Activated CD4-positive, alpha-beta T cell treated with anti-CD3 and anti-CD28 coated beads for 36 hours (primary cell): ENCODE results near the gene ZCCHC14. TPM values are rescaled to one million over a fixed set of nuclear protein-coding genes. Genes with fewer than 3 reads are reported as not detected.
"Not testable (repeated sequence)": the region's sequence is repeated elsewhere in the genome, so short reads cannot be mapped to it uniquely, and the experiment has no call there.

Experiments
- ATAC-seq: fragments of 200-7000 bp; cut with Tn5 transposase; one replicate; pipeline ENCODE4 v1.10.0; 2021; ENCODE audit warnings: mild to moderate bottlenecking, moderate library complexity
- CTCF ChIA-PET: fragments of 350-600 bp; sonication (Branson Sonifier 250); formaldehyde crosslinking; loops from one replicate; lab custom pipeline; 2021; ENCODE audit warnings: antibody characterized with exemption; lab: Charles Lee
- POLR2A ChIA-PET: fragments of 350-600 bp; sonication (Branson Sonifier 250); formaldehyde crosslinking; loops from one replicate; lab custom pipeline; 2021; ENCODE audit warnings: antibody characterized with exemption, inconsistent platforms; lab: Charles Lee
- DNase-seq: peaks from one replicate; pipeline ENCODE4 v3.0.0-alpha.2; 2020
- H3K27ac Mint-ChIP-seq: one replicate; pipeline ENCODE4 v1.8.0; 2021; ENCODE audit warnings: mixed read lengths
- H3K27me3 Mint-ChIP-seq: one replicate; pipeline ENCODE4 v1.8.0; 2021; ENCODE audit warnings: mixed read lengths
- H3K36me3 Mint-ChIP-seq: one replicate; pipeline ENCODE4 v1.8.0; 2021; ENCODE audit warnings: low read depth, mixed read lengths
- H3K4me1 Mint-ChIP-seq: one replicate; pipeline ENCODE4 v1.8.0; 2021; ENCODE audit warnings: mixed read lengths
- H3K4me3 Mint-ChIP-seq: one replicate; pipeline ENCODE4 v1.8.0; 2021; ENCODE audit warnings: mild to moderate bottlenecking, moderate library complexity, mixed read lengths
- H3K9me3 Mint-ChIP-seq: one replicate; pipeline ENCODE4 v1.8.0; 2021; ENCODE audit warnings: low read depth, mixed read lengths
- intact Hi-C, 2 experiments: fragments of 100-400 bp; cut with DNase I in 1 of 2; cut with micrococcal nuclease in 1 of 2; formaldehyde crosslinking; loops; one replicate each; pipeline versions ENCODE4 v1.14.2 to v1.15.1; 2022 to 2024; cut with DNase I, micrococcal nuclease
- total RNA-seq, 2 experiments: library from RNA; stranded (reverse); gene quantifications; one replicate each; pipeline ENCODE4 v1.2.3, GENCODE V29; 2021

ZCCHC14 gene
- total RNA-seq, 2 experiments from 2014 or later: 10.1 to 12.9 TPM

DNA sequence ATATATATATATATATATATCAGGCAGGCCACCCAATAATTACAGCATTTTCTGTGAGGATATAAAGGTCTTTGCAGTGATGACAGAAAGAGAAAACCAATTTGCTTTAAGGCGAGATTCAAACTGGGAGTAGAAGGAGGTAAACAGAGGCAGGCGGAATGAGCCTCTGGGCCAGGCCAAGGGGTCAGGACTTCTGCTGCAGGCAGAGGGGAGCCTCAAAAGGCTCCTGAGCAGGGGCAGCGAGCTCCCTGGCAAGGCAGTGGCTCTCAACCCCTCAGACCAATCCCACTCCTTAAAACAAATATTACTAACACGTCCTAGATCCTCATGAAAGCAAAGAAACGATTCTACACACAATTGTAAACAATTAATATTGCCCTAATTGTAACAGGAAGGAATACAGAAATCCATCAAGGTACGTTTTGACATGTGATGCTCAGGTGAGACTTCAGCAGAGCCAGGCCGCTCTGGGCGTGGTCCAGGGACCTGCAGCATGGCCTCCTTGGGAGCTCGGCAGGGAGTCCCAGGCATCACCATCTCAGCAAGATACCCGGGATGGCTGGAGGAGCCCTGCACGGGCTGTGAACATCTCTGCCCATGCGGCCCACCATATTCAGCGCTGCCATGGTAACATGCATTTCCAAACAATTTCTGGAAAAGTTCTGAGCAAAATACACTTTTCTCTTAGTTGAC, 127.7 kb downstream of the ZCCHC14 start:
- H3K27me3 Mint-ChIP-seq: no peaks in the 10 kb centered on the region
- DNase-seq: no peak
- intact Hi-C loops: no loop called here
- ChIA-PET POLR2A (no interaction called here), CTCF (no interaction called here)
- peaks cover 13% of the 10 kb centered on the region for H3K36me3 Mint-ChIP-seq
- H3K9me3 Mint-ChIP-seq: no peaks in the 10 kb centered on the region
- ATAC-seq: no peak
- H3K27ac Mint-ChIP-seq: peak overlapping the region; percentile 47
- H3K4me3 Mint-ChIP-seq: no peak overlapping the region
- peaks cover 39% of the 10 kb centered on the region for H3K4me1 Mint-ChIP-seq

DNA sequence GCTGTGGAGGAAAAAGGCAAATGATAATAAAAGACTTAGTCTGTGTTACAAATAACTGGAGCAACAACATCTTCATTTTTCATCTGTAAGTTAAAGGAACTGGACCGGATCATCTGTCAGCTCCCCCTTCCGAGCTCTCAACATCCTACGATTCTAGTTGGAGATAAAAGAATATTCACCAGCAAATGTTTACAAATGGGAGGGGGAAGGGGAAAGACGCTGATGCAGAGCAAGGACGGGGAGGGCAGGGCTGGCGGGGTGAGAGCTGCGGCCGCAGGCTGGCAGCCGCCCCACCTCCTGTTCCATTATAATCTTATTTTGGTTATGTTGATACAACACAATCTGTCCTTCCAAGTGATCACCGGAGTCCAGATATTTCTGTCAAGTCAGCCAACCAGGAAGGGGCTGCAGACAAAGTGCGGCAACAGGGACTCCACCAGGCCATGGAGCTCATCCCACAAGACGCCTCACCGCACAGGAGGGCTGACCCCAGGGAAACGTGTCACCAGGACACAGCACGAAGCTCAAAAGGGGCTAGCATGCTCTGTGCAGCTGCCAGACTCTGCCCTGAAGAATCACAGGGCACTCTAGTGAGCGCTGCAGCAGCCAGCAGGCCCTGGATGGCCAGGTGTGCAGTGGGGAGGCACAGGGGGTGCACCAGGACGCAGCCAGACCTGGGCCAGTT, 128.9 kb downstream of the ZCCHC14 start:
- H3K27ac Mint-ChIP-seq: no peak overlapping the region
- no peaks in the 10 kb centered on the region for H3K9me3 Mint-ChIP-seq
- DNase-seq: no peak
- POLR2A ChIA-PET: interaction anchor here (0.6 kb wide), 2 partner anchors 70 to 312 kb away, joined by 3 to 4 read pairs; no protein-coding TSS in a partner anchor
- CTCF ChIA-PET: no interaction called here
- no peak for ATAC-seq
- H3K27me3 Mint-ChIP-seq: no peaks in the 10 kb centered on the region
- intact Hi-C loops: no loop called here
- H3K4me1 Mint-ChIP-seq: peaks cover 35% of the 10 kb centered on the region
- H3K36me3 Mint-ChIP-seq: peaks cover 21% of the 10 kb centered on the region
- no peak overlapping the region for H3K4me3 Mint-ChIP-seq

DNA sequence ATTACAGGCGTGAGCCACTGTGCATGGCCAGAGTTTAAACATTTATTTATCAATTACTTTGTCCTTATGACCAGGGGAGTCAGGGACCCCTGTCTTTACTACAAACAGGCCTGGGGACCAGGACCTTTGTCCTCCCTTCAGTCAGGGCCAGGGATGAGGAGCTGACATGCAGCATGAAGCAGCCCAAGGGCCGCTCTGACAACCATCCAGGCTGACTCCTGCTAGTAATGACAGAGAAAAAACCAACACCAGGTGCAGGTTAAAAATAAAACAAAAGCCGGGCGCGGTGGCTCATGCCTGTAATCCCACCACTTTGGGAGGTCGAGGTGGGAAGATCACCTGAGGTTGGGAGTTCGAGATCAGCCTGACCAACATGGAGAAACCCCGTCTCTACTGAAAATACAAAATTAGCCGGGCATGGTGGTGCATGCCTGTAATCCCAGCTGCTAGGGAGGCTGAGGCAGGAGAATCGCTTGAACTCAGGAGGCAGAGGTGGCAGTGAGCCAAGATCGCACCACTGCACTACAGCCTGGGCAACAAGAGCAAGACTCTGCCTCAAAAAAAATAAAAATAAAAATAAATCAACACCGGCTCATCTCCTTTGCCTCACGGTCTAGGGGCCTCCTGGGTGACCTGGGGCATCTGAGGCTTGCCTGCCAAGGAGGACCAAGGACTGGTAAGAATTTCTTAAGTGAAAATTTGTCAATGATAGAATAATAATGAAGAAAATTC, 129.8 kb downstream of the ZCCHC14 start:
- DNase-seq, H3K27me3 Mint-ChIP-seq, CTCF ChIA-PET, H3K4me3 Mint-ChIP-seq, ATAC-seq, intact Hi-C loops, H3K27ac Mint-ChIP-seq, H3K9me3 Mint-ChIP-seq, POLR2A ChIA-PET: not testable (repeated sequence)
- Mint-ChIP-seq H3K36me3 (peaks cover 30% of the 10 kb centered on the region), H3K4me1 (peaks cover 26% of the 10 kb centered on the region)

DNA sequence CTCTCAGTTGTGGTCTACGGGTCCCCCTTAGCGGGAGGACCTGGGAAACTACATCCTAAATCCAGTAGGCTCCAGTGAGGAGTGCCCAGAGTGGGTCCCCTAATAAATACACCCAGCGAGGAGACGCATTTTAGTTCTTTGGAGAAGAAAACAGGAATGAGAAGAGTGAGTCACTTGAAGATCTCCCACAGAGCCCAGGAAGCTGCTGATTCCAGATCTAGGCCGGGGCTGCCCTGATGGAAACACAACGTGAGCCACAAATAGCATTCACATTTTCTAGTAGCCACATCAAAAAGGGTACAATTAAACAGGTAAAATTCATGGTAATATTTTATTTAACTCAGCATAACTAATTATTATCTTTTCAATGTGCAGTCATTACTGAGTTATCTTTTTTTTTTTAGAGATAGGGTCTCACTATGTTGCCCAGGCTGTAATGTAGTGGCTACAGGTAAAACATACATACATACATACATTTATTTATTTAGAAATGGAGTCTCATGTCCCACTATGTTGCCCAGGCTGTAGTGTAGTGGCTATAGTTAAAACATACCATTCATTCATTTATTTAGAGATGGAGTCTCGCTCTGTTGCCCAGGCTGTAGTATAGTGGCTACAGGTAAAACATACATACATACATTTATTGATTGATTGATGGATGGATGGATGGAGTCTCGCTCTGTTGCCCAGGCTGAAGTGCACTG, 130.8 kb downstream of the ZCCHC14 start:
- H3K4me3 Mint-ChIP-seq: no peak overlapping the region
- no peaks in the 10 kb centered on the region for H3K9me3 Mint-ChIP-seq
- intact Hi-C loops: no loop called here
- no peaks in the 10 kb centered on the region for H3K27me3 Mint-ChIP-seq
- H3K36me3 Mint-ChIP-seq: peaks cover 31% of the 10 kb centered on the region
- DNase-seq (no peak), ATAC-seq (no peak)
- ChIA-PET CTCF (interaction anchor here (0.7 kb wide), 1 partner anchor 11 kb away, joined by 4 read pairs; no protein-coding TSS in a partner anchor), POLR2A (no interaction called here)
- H3K27ac Mint-ChIP-seq: no peak overlapping the region
- peaks cover 20% of the 10 kb centered on the region for H3K4me1 Mint-ChIP-seq

DNA sequence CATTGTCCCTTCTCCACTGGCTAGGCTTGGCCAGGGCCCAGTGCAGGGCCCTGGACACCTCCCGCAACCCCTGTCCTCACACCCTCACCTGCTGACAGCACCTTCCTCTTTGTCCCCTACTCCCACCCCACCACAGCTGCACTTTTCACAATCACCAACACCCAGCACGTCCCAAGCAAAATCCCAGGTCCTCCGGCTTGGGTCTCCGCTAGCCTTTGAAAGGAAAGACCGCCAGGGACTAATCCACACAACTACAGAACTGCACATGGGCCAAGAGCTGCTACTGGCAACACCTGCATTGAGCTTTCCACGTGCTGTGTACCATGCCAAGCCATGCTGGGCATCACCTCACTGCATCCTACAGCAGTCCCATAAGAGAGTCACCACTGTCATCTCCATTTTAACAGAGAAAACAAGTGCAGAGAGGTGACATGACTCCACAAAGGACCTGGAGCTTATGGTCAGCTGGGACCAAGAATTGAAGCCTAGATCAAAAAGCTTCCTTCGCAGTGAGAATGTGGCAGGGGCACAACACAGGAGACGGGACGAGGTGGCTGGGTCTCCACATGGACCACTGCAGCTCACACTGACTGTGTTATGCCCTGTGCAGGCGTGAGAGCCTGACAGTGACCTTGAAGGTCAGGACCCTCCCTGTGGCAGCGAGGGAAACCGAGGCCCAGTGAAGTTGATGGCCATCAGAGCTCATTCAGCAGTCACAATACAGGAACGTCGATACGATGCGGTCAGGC, 131.8 kb downstream of the ZCCHC14 start:
- ChIA-PET CTCF (no interaction called here), POLR2A (no interaction called here)
- DNase-seq (no peak), ATAC-seq (no peak)
- Mint-ChIP-seq H3K27me3 (no peaks in the 10 kb centered on the region), H3K4me3 (no peak overlapping the region), H3K4me1 (peaks cover 20% of the 10 kb centered on the region), H3K27ac (no peak overlapping the region), H3K9me3 (no peaks in the 10 kb centered on the region), H3K36me3 (peaks cover 32% of the 10 kb centered on the region)
- intact Hi-C loops: no loop called here

DNA sequence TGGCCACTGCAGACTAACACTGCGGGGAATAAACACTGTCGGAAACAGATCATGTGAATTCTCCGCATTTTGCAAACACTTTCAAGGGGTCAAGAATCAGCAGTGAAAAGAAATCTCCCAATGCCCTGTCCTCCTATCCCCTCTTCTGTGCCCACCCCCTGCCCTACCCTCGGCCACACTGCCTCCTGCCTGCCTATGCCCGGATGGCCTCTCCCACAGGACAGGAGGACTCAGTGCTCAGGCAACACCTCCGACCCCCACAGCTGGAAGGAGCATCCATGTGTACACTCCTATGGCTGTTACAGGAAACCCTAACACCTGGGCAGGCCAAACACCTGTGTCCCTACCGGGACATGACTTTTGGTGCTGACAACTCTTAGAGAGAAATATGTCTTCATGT, 133.7 kb downstream of the ZCCHC14 start:
- Mint-ChIP-seq H3K36me3 (peaks cover 28% of the 10 kb centered on the region), H3K4me3 (no peak overlapping the region), H3K4me1 (peaks cover 6% of the 10 kb centered on the region), H3K9me3 (no peaks in the 10 kb centered on the region), H3K27me3 (no peaks in the 10 kb centered on the region), H3K27ac (no peak overlapping the region)
- ChIA-PET POLR2A (no interaction called here), CTCF (no interaction called here)
- DNase-seq: no peak
- ATAC-seq: no peak
- intact Hi-C loops: no loop called here

DNA sequence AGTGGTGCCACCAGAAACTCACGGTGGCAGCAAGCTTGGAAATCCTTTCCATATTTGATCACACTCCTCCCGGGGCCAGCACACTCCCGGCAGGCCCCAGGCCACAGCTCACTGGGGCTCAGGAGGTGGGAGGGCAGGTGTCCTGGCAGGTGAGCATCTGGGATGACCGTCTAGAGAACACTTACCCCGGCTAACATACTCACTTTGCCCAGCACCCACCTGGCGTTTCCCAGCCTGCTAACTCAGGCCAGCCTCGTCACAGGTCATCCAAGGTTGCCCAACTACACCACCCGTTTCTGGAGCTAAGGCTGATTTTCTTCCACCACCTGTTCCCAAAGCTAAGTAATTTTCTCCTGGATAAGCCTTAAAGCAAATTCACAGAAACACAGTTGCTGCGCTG, 134.1 kb downstream of the ZCCHC14 start:
- no peak overlapping the region for H3K4me3 Mint-ChIP-seq
- peaks cover 28% of the 10 kb centered on the region for H3K36me3 Mint-ChIP-seq
- ATAC-seq: no peak
- H3K27ac Mint-ChIP-seq: no peak overlapping the region
- CTCF ChIA-PET: no interaction called here
- no peaks in the 10 kb centered on the region for H3K9me3 Mint-ChIP-seq
- peaks cover 6% of the 10 kb centered on the region for H3K4me1 Mint-ChIP-seq
- POLR2A ChIA-PET: no interaction called here
- intact Hi-C loops: no loop called here
- no peaks in the 10 kb centered on the region for H3K27me3 Mint-ChIP-seq
- no peak for DNase-seq

DNA sequence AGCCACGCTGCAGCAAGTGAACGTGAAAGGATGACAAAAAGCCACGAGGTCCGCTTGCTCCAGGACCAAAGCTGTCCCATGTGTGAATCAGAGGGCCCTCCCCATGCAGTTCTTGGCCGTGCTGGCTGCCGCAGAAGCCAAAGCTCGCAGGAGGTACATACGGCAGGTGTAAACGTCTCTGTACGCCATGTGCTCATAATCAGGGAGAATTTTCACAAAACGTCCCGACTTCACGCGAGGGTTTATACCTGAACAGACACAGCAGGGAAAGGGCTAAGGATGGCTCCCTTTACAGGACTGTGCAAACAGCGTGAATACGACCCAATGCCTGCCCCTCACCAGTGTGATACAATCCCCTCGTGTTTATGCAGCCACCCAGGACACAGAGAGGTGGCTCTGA, 134.6 kb downstream of the ZCCHC14 start:
- Mint-ChIP-seq H3K27me3 (no peaks in the 10 kb centered on the region), H3K4me1 (peaks cover 4% of the 10 kb centered on the region), H3K4me3 (no peak overlapping the region), H3K9me3 (no peaks in the 10 kb centered on the region), H3K27ac (no peak overlapping the region), H3K36me3 (peaks cover 25% of the 10 kb centered on the region)
- ATAC-seq (no peak), DNase-seq (no peak)
- CTCF ChIA-PET: no interaction called here
- intact Hi-C loops: no loop called here
- POLR2A ChIA-PET: no interaction called here

DNA sequence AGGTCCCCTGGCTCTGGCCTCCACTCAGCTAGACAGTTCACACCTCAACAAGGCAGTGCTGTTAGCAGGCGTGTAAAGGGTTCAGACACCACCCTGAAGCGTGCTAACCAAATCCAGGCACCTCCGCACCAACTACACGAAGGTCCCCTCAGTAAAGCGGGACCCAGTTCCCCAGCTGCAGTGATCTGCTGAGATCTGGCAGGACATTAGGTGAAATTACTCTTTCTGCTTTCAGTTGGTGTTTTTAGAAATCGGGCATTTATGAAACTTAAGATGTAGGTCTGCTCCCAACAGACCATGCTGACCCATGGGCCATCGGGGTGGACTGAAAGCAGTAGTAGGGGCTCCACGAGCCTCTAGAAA, 136.4 kb downstream of the ZCCHC14 start:
- ChIA-PET CTCF (interaction anchor here (0.7 kb wide), 1 partner anchor 30 kb away, joined by 3 read pairs; no protein-coding TSS in a partner anchor), POLR2A (no interaction called here)
- Mint-ChIP-seq H3K27ac (no peak overlapping the region), H3K4me1 (peaks cover 4% of the 10 kb centered on the region), H3K36me3 (peaks cover 28% of the 10 kb centered on the region), H3K4me3 (no peak overlapping the region), H3K27me3 (no peaks in the 10 kb centered on the region), H3K9me3 (no peaks in the 10 kb centered on the region)
- ATAC-seq (no peak), DNase-seq (no peak)
- intact Hi-C loops: no loop called here
